Progenitor cell of endocrine pancreas (in vitro differentiated cells): ENCODE measurements around the gene RBP5. TPM values are rescaled to one million over a fixed set of nuclear protein-coding genes. Genes with fewer than 3 reads are reported as not detected.

Experiments
- DNase-seq: peaks from one replicate; pipeline ENCODE4 v3.0.0; 2021; ENCODE audit warnings: low spot score; ENCODE audit not compliant: unreplicated experiment
- H3K27ac Mint-ChIP-seq: 2 replicates; pipeline ENCODE4 v1.8.0; 2021; ENCODE audit warnings: mild to moderate bottlenecking, moderate library complexity, mixed read lengths
- H3K27me3 Mint-ChIP-seq: 2 replicates; pipeline ENCODE4 v1.8.0; 2021; ENCODE audit warnings: mixed read lengths
- H3K36me3 Mint-ChIP-seq: 2 replicates; pipeline ENCODE4 v1.8.0; 2022; ENCODE audit warnings: mixed read lengths; ENCODE audit not compliant: insufficient read depth
- H3K4me1 Mint-ChIP-seq: 2 replicates; pipeline ENCODE4 v1.8.0; 2021; ENCODE audit warnings: low read depth, mixed read lengths
- H3K4me3 Mint-ChIP-seq: 2 replicates; pipeline ENCODE4 v1.8.0; 2021; ENCODE audit warnings: low read depth, mild to moderate bottlenecking, moderate library complexity, mixed read lengths
- H3K9me3 Mint-ChIP-seq: 2 replicates; pipeline ENCODE4 v1.8.0; 2021; ENCODE audit warnings: low read depth, mixed read lengths
- total RNA-seq: library from RNA; stranded (reverse); gene quantifications from 2 replicates; pipeline ENCODE4 v1.2.1, GENCODE V29; 2021
- TF ChIP-seq, protein P1 (sequence below): fragments of 200-600 bp; sonication (generic); IDR thresholded peaks from one replicate; pipeline ENCODE4 v1.5.0; 2021; ENCODE audit warnings: antibody characterized with exemption, mild to moderate bottlenecking; ENCODE audit not compliant: unreplicated experiment

Gene RBP5
- total RNA-seq, 1 donor from 2014 or later = 5.8 TPM

DNA sequence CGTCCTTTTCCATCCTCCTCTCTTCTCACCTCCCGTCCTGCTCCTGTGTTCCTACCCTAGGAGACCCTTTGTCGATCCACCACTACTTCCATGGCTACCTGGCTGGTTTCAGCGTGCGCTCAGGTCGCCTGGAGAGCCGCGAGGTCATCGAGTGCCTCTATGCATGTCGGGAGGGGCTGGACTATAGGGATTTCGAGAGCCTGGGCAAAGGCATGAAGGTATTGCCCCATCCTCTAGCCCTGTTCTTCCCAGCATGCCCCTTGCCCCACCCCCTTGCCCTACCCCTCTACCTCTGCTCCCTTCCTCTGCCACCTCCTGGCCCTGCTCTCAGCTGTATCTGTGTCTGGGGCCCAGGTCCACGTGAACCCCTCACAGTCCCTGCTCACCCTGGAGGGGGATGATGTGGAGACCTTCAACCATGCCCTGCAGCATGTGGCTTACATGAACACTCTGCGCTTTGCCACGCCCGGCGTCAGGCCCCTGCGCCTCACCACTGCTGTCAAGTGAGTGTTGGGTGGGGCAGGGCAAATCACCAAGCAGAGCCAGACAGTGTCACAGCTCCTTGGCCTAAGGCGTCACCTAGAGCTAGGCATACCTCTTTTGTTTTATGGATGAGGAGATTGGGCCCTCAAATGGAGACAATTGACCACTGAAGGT lies 14.2 kb upstream of the RBP5 start:
- H3K4me1 Mint-ChIP-seq = no peaks in the 10 kb centered on the region
- no peak for DNase-seq
- peak overlapping the region; percentile 63 for H3K27ac Mint-ChIP-seq
- peaks cover 51% of the 10 kb centered on the region for H3K36me3 Mint-ChIP-seq
- no peaks in the 10 kb centered on the region for H3K9me3 Mint-ChIP-seq
- TF ChIP-seq, protein P1, sequence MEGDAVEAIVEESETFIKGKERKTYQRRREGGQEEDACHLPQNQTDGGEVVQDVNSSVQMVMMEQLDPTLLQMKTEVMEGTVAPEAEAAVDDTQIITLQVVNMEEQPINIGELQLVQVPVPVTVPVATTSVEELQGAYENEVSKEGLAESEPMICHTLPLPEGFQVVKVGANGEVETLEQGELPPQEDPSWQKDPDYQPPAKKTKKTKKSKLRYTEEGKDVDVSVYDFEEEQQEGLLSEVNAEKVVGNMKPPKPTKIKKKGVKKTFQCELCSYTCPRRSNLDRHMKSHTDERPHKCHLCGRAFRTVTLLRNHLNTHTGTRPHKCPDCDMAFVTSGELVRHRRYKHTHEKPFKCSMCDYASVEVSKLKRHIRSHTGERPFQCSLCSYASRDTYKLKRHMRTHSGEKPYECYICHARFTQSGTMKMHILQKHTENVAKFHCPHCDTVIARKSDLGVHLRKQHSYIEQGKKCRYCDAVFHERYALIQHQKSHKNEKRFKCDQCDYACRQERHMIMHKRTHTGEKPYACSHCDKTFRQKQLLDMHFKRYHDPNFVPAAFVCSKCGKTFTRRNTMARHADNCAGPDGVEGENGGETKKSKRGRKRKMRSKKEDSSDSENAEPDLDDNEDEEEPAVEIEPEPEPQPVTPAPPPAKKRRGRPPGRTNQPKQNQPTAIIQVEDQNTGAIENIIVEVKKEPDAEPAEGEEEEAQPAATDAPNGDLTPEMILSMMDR = no peak
- H3K4me3 Mint-ChIP-seq = no peak overlapping the region
- no peaks in the 10 kb centered on the region for H3K27me3 Mint-ChIP-seq

DNA sequence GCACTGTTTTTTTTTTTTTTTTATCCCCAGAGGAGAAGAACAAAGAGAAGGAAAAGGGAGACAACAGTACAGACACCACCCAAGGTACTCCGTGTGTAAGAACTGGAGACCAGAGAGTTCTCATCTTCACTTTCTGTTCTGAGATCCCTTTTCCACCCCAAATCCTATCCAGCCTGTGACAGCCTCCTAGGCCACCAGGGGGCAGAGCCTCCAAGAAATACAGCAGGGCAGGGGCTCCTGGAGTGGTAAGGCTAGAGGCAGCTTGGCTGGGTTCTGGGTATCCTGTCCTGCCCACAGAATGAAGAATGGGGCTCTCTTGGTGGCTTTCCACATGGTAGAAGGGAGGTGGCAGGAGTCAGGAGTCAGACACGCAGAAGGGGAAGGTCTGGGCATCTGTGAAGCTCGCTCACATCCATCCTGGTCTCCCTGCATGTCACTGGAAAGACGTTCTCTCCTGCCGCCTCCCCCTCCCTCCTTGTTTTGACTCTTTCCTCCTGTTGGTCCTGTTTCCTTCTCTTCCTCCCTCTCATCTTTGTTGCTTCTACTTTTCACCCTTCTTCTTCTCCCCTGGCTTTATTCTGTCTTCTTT lies 13.5 kb upstream of the RBP5 start:
- Mint-ChIP-seq H3K27ac (no peak overlapping the region), H3K9me3 (no peaks in the 10 kb centered on the region), H3K36me3 (peaks cover 53% of the 10 kb centered on the region), H3K4me3 (no peak overlapping the region), H3K4me1 (no peaks in the 10 kb centered on the region), H3K27me3 (no peaks in the 10 kb centered on the region)
- TF ChIP-seq, protein P1 = peak; percentile 87
- peak; percentile 52 for DNase-seq

- DNase-seq = no peak
- Mint-ChIP-seq H3K27ac (no peak overlapping the region), H3K4me1 (no peaks in the 10 kb centered on the region), H3K27me3 (no peaks in the 10 kb centered on the region), H3K36me3 (peaks cover 52% of the 10 kb centered on the region), H3K4me3 (no peak overlapping the region), H3K9me3 (no peaks in the 10 kb centered on the region)
- TF ChIP-seq, protein P1 = no peak
Measured at GRCh38 chr12:7141351-7142005, 12.8 kb upstream of the RBP5 start.

DNA sequence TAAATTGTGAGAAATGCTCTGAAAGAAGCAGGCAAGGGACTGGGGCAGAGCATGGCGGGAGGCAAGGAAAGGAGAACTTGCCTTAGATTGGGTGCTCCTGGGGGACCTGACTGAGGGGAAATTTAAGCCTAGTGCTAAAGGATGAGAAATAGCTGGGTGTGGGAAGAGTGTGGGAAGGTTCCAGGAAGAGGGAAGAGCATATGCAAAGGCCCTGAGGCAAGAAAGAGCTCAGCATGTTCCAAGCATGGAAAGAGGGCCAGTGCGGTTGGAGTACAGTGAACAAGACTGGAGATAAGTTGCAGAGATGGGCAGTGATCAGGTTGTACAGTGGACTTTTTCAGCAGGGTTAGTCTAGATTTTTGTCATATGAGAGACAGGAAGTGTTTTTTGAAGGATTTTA lies 10.5 kb upstream of the RBP5 start:
- no peaks in the 10 kb centered on the region for H3K4me1 Mint-ChIP-seq
- no peak overlapping the region for H3K4me3 Mint-ChIP-seq
- no peaks in the 10 kb centered on the region for H3K9me3 Mint-ChIP-seq
- peaks cover 52% of the 10 kb centered on the region for H3K36me3 Mint-ChIP-seq
- no peak for DNase-seq
- H3K27me3 Mint-ChIP-seq = no peaks in the 10 kb centered on the region
- no peak overlapping the region for H3K27ac Mint-ChIP-seq
- TF ChIP-seq, protein P1 = no peak

DNA sequence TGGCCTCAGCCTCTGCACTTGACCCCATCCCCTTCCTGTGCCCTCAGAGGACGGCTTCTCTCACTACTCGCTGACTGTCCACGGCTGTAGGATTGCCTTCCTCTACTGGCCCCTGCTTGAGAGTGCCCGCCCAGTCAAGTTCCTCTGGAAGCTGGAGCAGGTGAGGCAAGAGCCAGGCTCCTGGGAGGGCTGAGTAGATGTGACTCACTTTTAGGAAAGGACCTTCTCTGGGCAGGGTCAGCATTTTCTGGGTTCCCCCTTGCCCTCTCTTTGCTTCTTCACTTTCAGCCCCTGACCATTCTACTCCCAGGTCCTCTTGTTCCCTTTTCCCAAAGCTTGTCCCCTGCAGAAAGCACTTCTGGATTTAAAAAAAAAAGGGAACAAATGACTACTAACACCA lies 9.2 kb upstream of the RBP5 start:
- no peak overlapping the region for H3K27ac Mint-ChIP-seq
- H3K27me3 Mint-ChIP-seq = no peaks in the 10 kb centered on the region
- peaks cover 53% of the 10 kb centered on the region for H3K36me3 Mint-ChIP-seq
- peaks cover 1% of the 10 kb centered on the region for H3K4me1 Mint-ChIP-seq
- no peaks in the 10 kb centered on the region for H3K9me3 Mint-ChIP-seq
- no peak overlapping the region for H3K4me3 Mint-ChIP-seq
- no peak for DNase-seq
- TF ChIP-seq, protein P1 = no peak
